ENCODE measurements around the gene HSD17B1. TPM values are rescaled to one million over a fixed set of nuclear protein-coding genes. Genes with fewer than 3 reads are reported as not detected.
"Not testable (repeated sequence)": the region's sequence is repeated elsewhere in the genome, so short reads cannot be mapped to it uniquely, and the experiment has no call there.

Gene HSD17B1, protein sequence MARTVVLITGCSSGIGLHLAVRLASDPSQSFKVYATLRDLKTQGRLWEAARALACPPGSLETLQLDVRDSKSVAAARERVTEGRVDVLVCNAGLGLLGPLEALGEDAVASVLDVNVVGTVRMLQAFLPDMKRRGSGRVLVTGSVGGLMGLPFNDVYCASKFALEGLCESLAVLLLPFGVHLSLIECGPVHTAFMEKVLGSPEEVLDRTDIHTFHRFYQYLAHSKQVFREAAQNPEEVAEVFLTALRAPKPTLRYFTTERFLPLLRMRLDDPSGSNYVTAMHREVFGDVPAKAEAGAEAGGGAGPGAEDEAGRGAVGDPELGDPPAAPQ
- total RNA-seq = 1.9 TPM
- 1 to 10 TPM; 2.2 to 3.2 (median 2.6) TPM for polyA plus RNA-seq (ENCODE audit: insufficient read depth in 1 of 8, insufficient read length in 8 of 8, low replicate concordance in 1 of 8)
- long read RNA-seq, donor 1 = 0 reads
- long read RNA-seq, donor 2 = 0 reads
- long read RNA-seq, donor 3 = 0 reads
- long read RNA-seq, donor 4 = 0 reads
- long read RNA-seq, donor 5 = 0 reads
- long read RNA-seq, donor 6 = 0 reads
- long read RNA-seq, donor 7 = 0 reads
- long read RNA-seq, donor 8 = 0 reads
- long read RNA-seq, donor 9 = 0 reads
- long read RNA-seq, donor 10 = 0 reads
- long read RNA-seq, donor 11 = 0 reads

DNA sequence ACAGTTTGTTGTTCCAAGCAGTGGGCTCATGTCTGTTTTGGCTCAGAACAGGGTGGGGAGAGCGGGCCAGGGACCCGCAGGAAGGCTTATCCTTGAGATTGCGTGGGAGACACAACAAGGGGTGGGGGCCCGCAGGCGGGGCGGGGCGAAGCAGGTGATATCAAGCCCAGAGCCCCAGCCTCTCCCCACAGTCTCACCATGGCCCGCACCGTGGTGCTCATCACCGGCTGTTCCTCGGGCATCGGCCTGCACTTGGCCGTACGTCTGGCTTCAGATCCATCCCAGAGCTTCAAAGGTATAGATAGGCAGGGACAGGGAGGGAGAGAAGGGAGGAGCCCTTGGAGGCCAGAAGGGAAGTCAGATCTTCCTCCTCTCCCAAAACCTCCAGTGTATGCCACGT lies at the start of gene HSD17B1:
Gene HSD17B1, plus strand, starts transcription at position 188 of the 400 bp plus-strand sequence. Its CDS starts 11 bp downstream, at position 199.
- Histone ChIP-seq H3K4me1 (ENCODE audit: control insufficient read depth, insufficient read depth, low read length) (peaks cover 26% of the 10 kb centered on the region), H3K4me3 (ENCODE audit: low read length) (peak within 1 kb of the TSS; percentile 96)
- H3K9me3 ChIP-seq (replicated peaks; ENCODE audit: control insufficient read depth, low read depth, low read length); H3K36me3 ChIP-seq (ENCODE audit: control insufficient read depth, insufficient read depth, low read length); DNase-seq; H3K27me3 ChIP-seq (ENCODE audit: control insufficient read depth, insufficient read depth, low read length); H3K27ac ChIP-seq (ENCODE audit: low read length): not testable (repeated sequence)
- 96% methylated on average over 4 of the region's 15 CpGs for WGBS (ENCODE audit: insufficient coverage)

DNA sequence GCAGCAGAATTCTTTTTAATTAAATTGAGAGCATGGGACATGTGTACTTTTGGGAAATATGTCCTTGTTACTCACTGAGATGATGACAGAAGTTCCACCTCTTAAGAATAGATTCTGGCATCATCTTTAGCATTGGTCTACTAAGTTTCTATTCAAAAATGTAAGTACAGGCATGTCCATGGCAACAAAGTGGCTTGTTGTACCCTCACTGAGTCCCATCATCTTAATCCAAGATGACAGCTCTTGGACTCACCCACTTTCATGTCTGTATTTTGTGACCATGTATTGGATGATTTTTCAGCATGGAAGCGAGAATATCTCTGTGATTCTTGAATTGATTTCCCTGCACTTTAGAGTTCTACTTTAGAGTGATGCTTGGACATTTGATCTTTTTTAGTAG lies 49.8 kb upstream of the HSD17B1 start:
- Histone ChIP-seq H3K27me3 (ENCODE audit: control insufficient read depth, insufficient read depth, low read length) (no peaks in the 10 kb centered on the region), H3K4me3 (ENCODE audit: low read length) (no peak overlapping the region), H3K9me3 (replicated peaks; ENCODE audit: control insufficient read depth, low read depth, low read length) (no peaks in the 10 kb centered on the region), H3K36me3 (ENCODE audit: control insufficient read depth, insufficient read depth, low read length) (peaks cover 49% of the 10 kb centered on the region), H3K27ac (ENCODE audit: low read length) (no peak overlapping the region), H3K4me1 (ENCODE audit: control insufficient read depth, insufficient read depth, low read length) (no peaks in the 10 kb centered on the region)
- WGBS (ENCODE audit: insufficient coverage) = no CpG with 5 or more reads among the region's 1 CpG
- DNase-seq = no peak

DNA sequence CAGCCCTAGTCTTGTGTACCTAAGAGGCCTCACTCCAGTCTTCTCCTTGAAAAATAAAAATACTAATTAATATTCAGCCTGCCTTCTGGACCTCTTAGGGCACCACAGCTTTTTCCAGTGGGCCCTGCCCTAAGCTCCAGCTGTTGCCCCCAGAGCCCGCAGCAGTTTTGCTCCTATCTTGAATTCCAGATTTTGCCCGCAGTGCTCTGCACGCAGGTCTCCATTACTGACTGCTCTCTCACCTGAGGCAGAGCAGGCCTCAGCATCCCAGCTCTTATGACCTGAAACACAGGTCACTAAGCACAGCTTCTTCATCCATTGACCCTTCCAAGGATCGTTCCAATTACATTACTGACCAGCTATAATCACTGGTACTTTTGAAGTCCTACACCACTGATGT lies 45.1 kb upstream of the HSD17B1 start:
- Histone ChIP-seq H3K4me3 (ENCODE audit: low read length) (no peak overlapping the region), H3K36me3 (ENCODE audit: control insufficient read depth, insufficient read depth, low read length) (peaks cover 59% of the 10 kb centered on the region), H3K27me3 (ENCODE audit: control insufficient read depth, insufficient read depth, low read length) (no peaks in the 10 kb centered on the region), H3K27ac (ENCODE audit: low read length) (no peak overlapping the region), H3K9me3 (replicated peaks; ENCODE audit: control insufficient read depth, low read depth, low read length) (no peaks in the 10 kb centered on the region), H3K4me1 (ENCODE audit: control insufficient read depth, insufficient read depth, low read length) (no peaks in the 10 kb centered on the region)
- WGBS (ENCODE audit: insufficient coverage) = 97% methylated on average over 3 of the region's 4 CpGs
- no peak for DNase-seq

DNA sequence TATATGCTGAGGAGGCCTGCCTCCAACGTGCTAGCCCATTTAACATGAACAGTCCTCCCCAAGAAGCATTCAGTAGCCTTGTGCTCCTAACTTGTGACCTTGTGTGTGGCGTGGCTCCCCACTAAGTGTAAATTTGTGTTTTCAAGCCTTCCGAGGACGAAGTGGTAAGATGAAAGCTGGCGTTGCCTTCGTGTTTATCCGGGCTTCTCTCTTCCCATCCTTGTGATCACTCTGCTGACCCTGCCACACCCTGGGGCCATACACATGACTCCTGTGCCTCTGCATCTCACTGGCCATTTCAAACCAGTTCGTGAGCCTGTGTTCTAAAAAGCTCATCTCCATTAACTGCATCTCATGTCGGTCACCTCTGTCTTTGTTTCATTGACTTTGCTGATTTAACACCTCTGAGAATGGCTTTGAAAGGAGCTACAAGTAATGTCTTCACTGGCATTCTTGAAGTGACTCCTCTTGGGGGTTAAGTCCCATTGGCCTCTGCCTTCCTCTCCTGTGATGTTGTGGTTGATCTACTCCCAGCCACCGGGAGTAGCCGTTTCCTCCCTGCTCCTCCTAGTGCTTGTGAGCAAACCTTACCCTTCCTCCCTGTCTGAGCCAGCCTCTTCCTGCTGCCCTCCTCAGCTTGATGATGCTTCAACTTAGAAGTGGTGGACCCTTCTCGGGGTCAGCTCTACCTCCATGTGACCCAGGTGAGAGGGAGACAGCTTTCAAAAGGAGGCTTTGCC lies 44.1 kb upstream of the HSD17B1 start:
- Histone ChIP-seq H3K4me3 (ENCODE audit: low read length) (no peak overlapping the region), H3K4me1 (ENCODE audit: control insufficient read depth, insufficient read depth, low read length) (no peaks in the 10 kb centered on the region), H3K9me3 (replicated peaks; ENCODE audit: control insufficient read depth, low read depth, low read length) (no peaks in the 10 kb centered on the region), H3K27me3 (ENCODE audit: control insufficient read depth, insufficient read depth, low read length) (no peaks in the 10 kb centered on the region), H3K36me3 (ENCODE audit: control insufficient read depth, insufficient read depth, low read length) (peaks cover 57% of the 10 kb centered on the region), H3K27ac (ENCODE audit: low read length) (no peak overlapping the region)
- 91% methylated on average over 6 of the region's 12 CpGs for WGBS (ENCODE audit: insufficient coverage)
- no peak for DNase-seq

DNA sequence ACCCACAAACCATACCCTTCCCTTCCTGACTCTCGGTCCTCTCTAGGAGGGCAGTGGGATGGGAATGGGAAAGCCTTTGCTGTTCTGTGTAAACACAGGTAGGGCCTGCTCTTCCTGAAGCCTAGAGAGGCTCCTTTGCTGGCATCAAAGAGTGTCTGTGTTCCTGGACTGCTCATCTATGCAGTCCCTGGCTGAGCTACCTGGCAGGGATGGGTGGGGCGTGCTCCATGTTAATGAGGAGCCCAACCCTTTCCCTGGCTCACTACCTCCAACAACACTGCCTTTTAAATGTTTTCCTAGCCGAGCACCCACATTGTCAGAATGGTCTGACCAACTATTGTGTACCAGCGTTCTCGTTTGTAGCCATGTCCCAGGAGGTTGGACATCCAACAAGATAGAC lies 43.3 kb upstream of the HSD17B1 start:
- Histone ChIP-seq H3K4me3 (ENCODE audit: low read length) (no peak overlapping the region), H3K9me3 (replicated peaks; ENCODE audit: control insufficient read depth, low read depth, low read length) (no peaks in the 10 kb centered on the region), H3K36me3 (ENCODE audit: control insufficient read depth, insufficient read depth, low read length) (peaks cover 64% of the 10 kb centered on the region), H3K27ac (ENCODE audit: low read length) (no peak overlapping the region), H3K27me3 (ENCODE audit: control insufficient read depth, insufficient read depth, low read length) (no peaks in the 10 kb centered on the region), H3K4me1 (ENCODE audit: control insufficient read depth, insufficient read depth, low read length) (no peaks in the 10 kb centered on the region)
- no peak for DNase-seq
- WGBS (ENCODE audit: insufficient coverage) = 85% methylated on average over 3 of the region's 5 CpGs

DNA sequence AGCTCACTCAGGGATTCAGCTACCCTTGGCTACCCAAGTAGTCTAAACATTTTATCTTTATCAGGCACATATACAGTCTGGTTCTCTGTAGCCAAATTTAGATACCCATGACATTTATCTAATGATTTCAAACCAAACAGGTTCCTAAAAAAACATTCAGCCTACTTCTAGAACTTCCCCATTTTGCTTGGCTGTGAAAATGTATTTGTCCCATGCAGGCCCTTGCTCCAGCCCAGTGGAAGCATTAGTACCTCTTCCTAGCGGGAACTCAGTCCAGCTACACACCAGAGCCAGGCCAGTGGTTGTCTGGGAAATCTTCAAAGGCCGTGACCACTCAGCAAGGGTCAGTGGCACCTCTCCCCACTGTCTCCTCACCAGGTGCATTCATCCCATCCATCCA lies 42.9 kb upstream of the HSD17B1 start:
- Histone ChIP-seq H3K4me1 (ENCODE audit: control insufficient read depth, insufficient read depth, low read length) (no peaks in the 10 kb centered on the region), H3K36me3 (ENCODE audit: control insufficient read depth, insufficient read depth, low read length) (peaks cover 68% of the 10 kb centered on the region), H3K4me3 (ENCODE audit: low read length) (no peak overlapping the region), H3K27ac (ENCODE audit: low read length) (no peak overlapping the region), H3K27me3 (ENCODE audit: control insufficient read depth, insufficient read depth, low read length) (no peaks in the 10 kb centered on the region), H3K9me3 (replicated peaks; ENCODE audit: control insufficient read depth, low read depth, low read length) (no peaks in the 10 kb centered on the region)
- no peak for DNase-seq
- WGBS (ENCODE audit: insufficient coverage) = 100% methylated on average over 1 of the region's 2 CpGs

DNA sequence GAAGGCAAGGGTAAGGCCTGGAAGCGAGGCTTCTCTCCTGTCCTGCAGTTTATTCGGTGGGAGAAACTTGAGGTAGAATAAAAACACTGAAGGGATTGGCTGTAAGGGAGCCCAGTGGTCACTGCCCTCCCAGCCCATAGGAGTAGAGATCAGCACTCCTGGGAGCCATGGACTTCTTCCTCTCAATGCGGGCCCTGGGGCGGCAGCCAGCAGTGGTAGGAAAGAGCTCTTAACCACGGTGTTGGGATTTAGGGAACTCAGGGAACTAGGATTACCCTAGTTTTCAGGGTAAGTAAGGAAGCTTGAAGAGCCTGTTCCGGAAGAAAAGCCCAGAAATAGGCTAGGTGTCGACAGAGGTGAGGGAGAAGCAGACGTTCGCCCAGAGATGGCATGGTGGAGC lies 40.5 kb upstream of the HSD17B1 start:
- Histone ChIP-seq H3K4me3 (ENCODE audit: low read length) (no peak overlapping the region), H3K4me1 (ENCODE audit: control insufficient read depth, insufficient read depth, low read length) (peaks cover 2% of the 10 kb centered on the region), H3K27ac (ENCODE audit: low read length) (no peak overlapping the region), H3K27me3 (ENCODE audit: control insufficient read depth, insufficient read depth, low read length) (no peaks in the 10 kb centered on the region), H3K9me3 (replicated peaks; ENCODE audit: control insufficient read depth, low read depth, low read length) (no peaks in the 10 kb centered on the region), H3K36me3 (ENCODE audit: control insufficient read depth, insufficient read depth, low read length) (peaks cover 66% of the 10 kb centered on the region)
- 69% methylated on average over 5 of the region's 9 CpGs for WGBS (ENCODE audit: insufficient coverage)
- no peak for DNase-seq

DNA sequence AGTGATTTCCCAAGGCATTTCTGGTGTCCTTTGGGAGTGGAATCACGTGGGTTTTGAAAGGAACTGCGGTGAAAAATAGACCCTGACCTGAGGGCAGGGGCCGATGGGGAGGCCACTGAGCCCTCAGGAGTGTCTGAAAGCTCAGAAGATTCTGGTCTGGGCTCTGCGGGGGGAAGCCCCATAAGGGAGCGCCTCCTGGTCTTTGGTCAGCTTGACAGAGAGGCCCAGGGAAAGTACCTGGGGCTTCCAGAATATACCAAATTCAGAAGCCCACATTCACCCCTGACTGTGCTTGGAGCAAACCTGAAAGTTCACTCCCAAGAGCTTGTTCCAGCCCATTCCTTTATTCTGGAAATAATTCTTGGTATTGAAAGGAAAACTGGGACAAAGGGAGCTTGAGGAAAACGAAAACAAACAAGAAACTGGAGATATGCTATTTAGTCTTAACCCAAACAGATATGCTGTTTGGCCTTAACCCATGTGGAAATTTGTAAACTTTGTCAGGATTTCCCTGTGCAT lies 39.9 kb upstream of the HSD17B1 start:
- no peak for DNase-seq
- Histone ChIP-seq H3K27ac (ENCODE audit: low read length) (no peak overlapping the region), H3K4me1 (ENCODE audit: control insufficient read depth, insufficient read depth, low read length) (peaks cover 8% of the 10 kb centered on the region), H3K27me3 (ENCODE audit: control insufficient read depth, insufficient read depth, low read length) (no peaks in the 10 kb centered on the region), H3K4me3 (ENCODE audit: low read length) (no peak overlapping the region), H3K9me3 (replicated peaks; ENCODE audit: control insufficient read depth, low read depth, low read length) (no peaks in the 10 kb centered on the region), H3K36me3 (ENCODE audit: control insufficient read depth, insufficient read depth, low read length) (peaks cover 62% of the 10 kb centered on the region)
- 66% methylated on average over 5 of the region's 6 CpGs for WGBS (ENCODE audit: insufficient coverage)

DNA sequence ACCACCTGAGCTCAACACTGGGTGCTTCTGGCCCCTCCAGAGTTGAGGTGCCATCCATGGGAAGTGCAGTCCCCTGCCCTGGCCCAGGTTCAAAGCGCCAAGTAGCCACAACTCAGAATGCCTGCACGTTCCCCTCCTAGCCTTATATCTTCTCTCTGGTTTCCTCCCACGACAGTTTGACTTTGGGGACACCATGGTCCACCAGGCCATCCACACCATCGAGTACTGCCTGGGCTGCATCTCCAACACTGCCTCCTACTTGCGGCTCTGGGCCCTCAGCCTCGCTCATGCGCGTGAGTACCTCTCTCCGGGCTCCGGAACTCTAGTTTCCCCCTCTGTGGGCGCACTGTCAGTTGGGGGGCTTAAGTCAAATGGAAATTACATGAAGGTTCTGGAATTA lies 39.0 kb upstream of the HSD17B1 start:
- WGBS (ENCODE audit: insufficient coverage) = 94% methylated on average over 4 of the region's 11 CpGs
- DNase-seq = no peak
- H3K4me3 ChIP-seq (ENCODE audit: low read length) = no peak overlapping the region
- H3K4me1 ChIP-seq (ENCODE audit: control insufficient read depth, insufficient read depth, low read length) = peaks cover 17% of the 10 kb centered on the region
- no peaks in the 10 kb centered on the region for H3K27me3 ChIP-seq (ENCODE audit: control insufficient read depth, insufficient read depth, low read length)
- no peaks in the 10 kb centered on the region for H3K9me3 ChIP-seq (replicated peaks; ENCODE audit: control insufficient read depth, low read depth, low read length)
- no peak overlapping the region for H3K27ac ChIP-seq (ENCODE audit: low read length)
- peaks cover 56% of the 10 kb centered on the region for H3K36me3 ChIP-seq (ENCODE audit: control insufficient read depth, insufficient read depth, low read length)

DNA sequence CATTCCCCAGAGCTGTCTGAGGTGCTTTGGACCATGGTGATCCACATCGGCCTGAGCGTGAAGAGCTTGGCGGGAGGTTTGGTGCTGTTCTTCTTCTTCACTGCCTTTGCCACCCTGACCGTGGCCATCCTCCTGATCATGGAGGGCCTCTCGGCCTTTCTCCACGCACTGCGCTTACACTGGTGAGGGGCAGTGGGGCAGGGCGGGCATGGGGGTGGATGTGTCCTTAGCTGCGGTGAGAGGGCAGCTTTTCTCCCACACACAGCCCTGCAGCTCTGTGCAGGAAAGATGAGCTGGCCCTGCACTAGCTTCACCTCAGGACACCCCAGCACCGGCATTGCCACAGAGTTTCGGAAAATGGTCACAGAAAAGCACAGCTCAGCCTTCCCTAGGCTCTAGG lies 38.4 kb upstream of the HSD17B1 start:
- no peak overlapping the region for H3K27ac ChIP-seq (ENCODE audit: low read length)
- peaks cover 50% of the 10 kb centered on the region for H3K36me3 ChIP-seq (ENCODE audit: control insufficient read depth, insufficient read depth, low read length)

More for the DNA sequence above, 38.4 kb upstream of the HSD17B1 start:
- WGBS (ENCODE audit: insufficient coverage) = 98% methylated on average over 5 of the region's 11 CpGs
- peaks cover 23% of the 10 kb centered on the region for H3K4me1 ChIP-seq (ENCODE audit: control insufficient read depth, insufficient read depth, low read length)
- no peak for DNase-seq
- H3K4me3 ChIP-seq (ENCODE audit: low read length) = no peak overlapping the region
- no peaks in the 10 kb centered on the region for H3K9me3 ChIP-seq (replicated peaks; ENCODE audit: control insufficient read depth, low read depth, low read length)
- H3K27me3 ChIP-seq (ENCODE audit: control insufficient read depth, insufficient read depth, low read length) = no peaks in the 10 kb centered on the region

Data from muscle of leg (tissue), 16 donors.